Type B pancreatic cell (in vitro differentiated cells): ENCODE data around the gene DCN. TPM values are rescaled to one million over a fixed set of nuclear protein-coding genes. Genes with fewer than 3 reads are reported as not detected.

Experiments
- DNase-seq: peaks from one replicate; pipeline ENCODE4 v3.0.0; 2021; ENCODE audit warnings: mixed read lengths; ENCODE audit not compliant: unreplicated experiment; ENCODE audit errors: extremely low spot score
- H3K27ac Mint-ChIP-seq: 2 replicates; pipeline ENCODE4 v1.8.0; 2021; ENCODE audit warnings: mild to moderate bottlenecking, mixed read lengths
- H3K27me3 Mint-ChIP-seq: 2 replicates; pipeline ENCODE4 v1.8.0; 2021; ENCODE audit warnings: mixed read lengths
- H3K36me3 Mint-ChIP-seq: 2 replicates; pipeline ENCODE4 v1.8.0; 2021; ENCODE audit warnings: mixed read lengths
- H3K4me1 Mint-ChIP-seq: one replicate; pipeline ENCODE4 v1.8.0; 2021; ENCODE audit warnings: mixed read lengths; ENCODE audit not compliant: unreplicated experiment
- H3K4me3 Mint-ChIP-seq: 2 replicates; pipeline ENCODE4 v1.8.0; 2021; ENCODE audit warnings: mild to moderate bottlenecking, mixed read lengths
- H3K9me3 Mint-ChIP-seq: 2 replicates; pipeline ENCODE4 v1.8.0; 2021; ENCODE audit warnings: mixed read lengths
- total RNA-seq: library from RNA; stranded (reverse); gene quantifications from 2 replicates; pipeline ENCODE4 v1.2.1, GENCODE V29; 2021; ENCODE audit warnings: low replicate concordance
- TF ChIP-seq, protein P1 (sequence below): fragments of 200-600 bp; sonication (generic); conservative IDR thresholded peaks from 2 replicates; pipeline ENCODE4 v1.5.0; 2021; ENCODE audit warnings: antibody characterized with exemption, mild to moderate bottlenecking

Gene DCN
- total RNA-seq, 1 donor from 2014 or later = 167 TPM

DNA sequence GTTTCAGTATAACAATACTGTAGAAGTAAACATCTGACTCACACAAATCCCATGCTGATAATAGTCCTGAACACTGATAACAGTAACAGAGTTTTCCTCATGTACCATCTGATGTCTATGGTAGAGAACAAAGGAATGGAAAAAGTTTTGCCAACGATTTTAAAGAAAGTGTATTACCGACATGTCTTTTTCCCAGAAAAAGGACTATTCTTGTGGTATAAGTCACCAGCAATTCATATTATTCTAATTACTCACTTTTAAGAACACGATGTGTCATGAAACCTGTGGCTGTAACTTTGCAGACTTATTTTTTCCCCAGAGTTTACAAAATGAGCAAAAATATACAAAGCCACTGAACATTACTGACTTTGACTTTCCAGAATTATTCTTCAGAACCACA is 40.1 kb upstream of the DCN start:
- TF ChIP-seq, protein P1, sequence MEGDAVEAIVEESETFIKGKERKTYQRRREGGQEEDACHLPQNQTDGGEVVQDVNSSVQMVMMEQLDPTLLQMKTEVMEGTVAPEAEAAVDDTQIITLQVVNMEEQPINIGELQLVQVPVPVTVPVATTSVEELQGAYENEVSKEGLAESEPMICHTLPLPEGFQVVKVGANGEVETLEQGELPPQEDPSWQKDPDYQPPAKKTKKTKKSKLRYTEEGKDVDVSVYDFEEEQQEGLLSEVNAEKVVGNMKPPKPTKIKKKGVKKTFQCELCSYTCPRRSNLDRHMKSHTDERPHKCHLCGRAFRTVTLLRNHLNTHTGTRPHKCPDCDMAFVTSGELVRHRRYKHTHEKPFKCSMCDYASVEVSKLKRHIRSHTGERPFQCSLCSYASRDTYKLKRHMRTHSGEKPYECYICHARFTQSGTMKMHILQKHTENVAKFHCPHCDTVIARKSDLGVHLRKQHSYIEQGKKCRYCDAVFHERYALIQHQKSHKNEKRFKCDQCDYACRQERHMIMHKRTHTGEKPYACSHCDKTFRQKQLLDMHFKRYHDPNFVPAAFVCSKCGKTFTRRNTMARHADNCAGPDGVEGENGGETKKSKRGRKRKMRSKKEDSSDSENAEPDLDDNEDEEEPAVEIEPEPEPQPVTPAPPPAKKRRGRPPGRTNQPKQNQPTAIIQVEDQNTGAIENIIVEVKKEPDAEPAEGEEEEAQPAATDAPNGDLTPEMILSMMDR = no peak
- H3K36me3 Mint-ChIP-seq = no peaks in the 10 kb centered on the region
- H3K9me3 Mint-ChIP-seq = no peaks in the 10 kb centered on the region
- no peaks in the 10 kb centered on the region for H3K4me1 Mint-ChIP-seq
- H3K27me3 Mint-ChIP-seq = no peaks in the 10 kb centered on the region
- no peak overlapping the region for H3K4me3 Mint-ChIP-seq
- DNase-seq = no peak
- no peak overlapping the region for H3K27ac Mint-ChIP-seq

DNA sequence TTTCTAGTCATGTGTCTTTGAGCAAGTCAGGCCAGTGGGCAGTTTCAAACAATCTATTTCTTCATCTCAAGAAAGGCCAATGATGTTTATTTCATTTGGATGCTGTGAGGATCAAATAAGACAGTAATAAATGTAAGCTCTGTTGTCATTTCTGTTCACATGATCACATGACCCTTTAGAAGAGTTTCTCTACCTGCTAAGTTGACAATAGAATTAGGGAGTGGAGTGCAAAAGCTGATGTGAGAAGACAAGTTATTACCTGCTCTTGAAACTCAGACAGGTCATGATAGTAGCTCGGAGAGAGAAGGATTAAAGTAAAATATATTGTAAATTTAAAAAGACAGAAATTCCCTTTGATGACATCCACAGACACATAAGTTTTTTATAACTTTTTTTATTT is 37.3 kb upstream of the DCN start:
- Mint-ChIP-seq H3K27me3 (no peaks in the 10 kb centered on the region), H3K4me3 (no peak overlapping the region)

DNA sequence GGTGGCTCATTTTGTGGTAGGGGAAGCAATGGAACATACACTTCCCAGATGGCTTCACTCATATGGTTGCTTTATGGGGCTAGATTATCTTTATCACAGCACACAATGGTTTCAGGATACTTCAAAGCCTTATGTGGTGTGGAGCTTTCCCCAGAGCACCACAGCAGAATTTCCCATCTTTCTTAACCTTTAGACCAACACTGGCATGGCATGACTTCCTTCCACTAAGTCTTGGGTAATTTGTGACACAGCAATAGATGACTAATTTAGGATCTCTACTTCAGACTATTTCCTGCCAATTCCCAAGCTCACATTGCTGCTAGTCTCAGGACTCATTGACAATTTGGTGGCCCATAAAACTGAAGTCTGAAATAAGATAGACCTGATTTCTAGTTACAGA is 36.9 kb upstream of the DCN start:
- H3K36me3 Mint-ChIP-seq = no peaks in the 10 kb centered on the region
- H3K9me3 Mint-ChIP-seq = no peaks in the 10 kb centered on the region
- TF ChIP-seq, protein P1 = no peak
- H3K27me3 Mint-ChIP-seq = no peaks in the 10 kb centered on the region
- no peak overlapping the region for H3K4me3 Mint-ChIP-seq
- no peak for DNase-seq
- no peak overlapping the region for H3K27ac Mint-ChIP-seq
- no peaks in the 10 kb centered on the region for H3K4me1 Mint-ChIP-seq

More for the DNA sequence above, 37.3 kb upstream of the DCN start:
- no peak for DNase-seq
- Mint-ChIP-seq H3K27ac (no peak overlapping the region), H3K9me3 (no peaks in the 10 kb centered on the region), H3K36me3 (no peaks in the 10 kb centered on the region), H3K4me1 (no peaks in the 10 kb centered on the region)
- TF ChIP-seq, protein P1 = no peak

DNA sequence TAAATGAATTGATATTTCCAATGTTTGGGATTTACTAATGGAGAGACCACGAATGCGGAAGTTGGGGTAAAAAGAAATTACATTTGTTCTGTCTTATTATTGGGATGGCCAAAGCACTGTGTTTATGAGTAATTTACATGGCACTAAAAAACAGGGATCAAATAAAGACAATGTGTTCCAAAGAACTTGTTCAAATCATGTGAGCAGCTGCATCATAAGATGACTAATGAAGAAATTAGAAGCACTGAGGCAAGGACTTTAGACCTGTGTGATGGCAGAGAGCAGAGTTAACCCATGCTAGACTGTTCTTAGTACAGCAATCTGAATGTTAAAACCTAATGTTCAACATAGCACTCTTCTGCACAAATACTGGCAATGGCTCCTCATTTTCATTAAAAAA is 34.3 kb upstream of the DCN start:
- H3K27me3 Mint-ChIP-seq = no peaks in the 10 kb centered on the region
- no peak for DNase-seq
- H3K36me3 Mint-ChIP-seq = no peaks in the 10 kb centered on the region
- no peaks in the 10 kb centered on the region for H3K9me3 Mint-ChIP-seq
- no peaks in the 10 kb centered on the region for H3K4me1 Mint-ChIP-seq
- TF ChIP-seq, protein P1 = no peak
- H3K4me3 Mint-ChIP-seq = no peak overlapping the region
- H3K27ac Mint-ChIP-seq = no peak overlapping the region

DNA sequence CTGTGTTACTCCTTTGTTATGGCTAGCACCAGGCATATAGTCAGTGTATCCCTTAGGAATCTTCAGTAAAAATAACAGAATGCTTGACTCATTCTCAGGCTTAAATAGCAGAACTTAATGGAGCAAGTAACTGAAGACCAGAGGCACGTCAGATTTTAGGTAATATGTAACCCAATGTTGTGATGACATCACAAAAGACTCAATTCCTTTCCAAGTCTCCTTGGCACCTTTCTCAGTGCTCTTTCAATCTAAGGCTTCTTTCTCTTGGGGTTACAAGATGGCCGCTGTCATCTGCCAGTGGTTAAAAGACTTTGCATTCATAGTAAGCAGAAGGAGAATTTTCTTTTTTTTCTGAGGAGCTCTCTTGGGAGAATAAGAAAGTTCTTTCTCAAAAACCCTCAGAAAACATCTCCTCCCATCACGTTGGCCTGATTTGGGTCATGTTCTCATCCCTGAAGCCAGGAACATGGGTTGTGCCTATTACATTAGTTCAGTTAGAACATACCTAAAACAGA is 33.4 kb upstream of the DCN start:
- H3K36me3 Mint-ChIP-seq = no peaks in the 10 kb centered on the region
- no peaks in the 10 kb centered on the region for H3K27me3 Mint-ChIP-seq
- H3K27ac Mint-ChIP-seq = no peak overlapping the region
- TF ChIP-seq, protein P1 = no peak
- H3K4me1 Mint-ChIP-seq = no peaks in the 10 kb centered on the region
- no peak for DNase-seq
- no peaks in the 10 kb centered on the region for H3K9me3 Mint-ChIP-seq
- H3K4me3 Mint-ChIP-seq = no peak overlapping the region

DNA sequence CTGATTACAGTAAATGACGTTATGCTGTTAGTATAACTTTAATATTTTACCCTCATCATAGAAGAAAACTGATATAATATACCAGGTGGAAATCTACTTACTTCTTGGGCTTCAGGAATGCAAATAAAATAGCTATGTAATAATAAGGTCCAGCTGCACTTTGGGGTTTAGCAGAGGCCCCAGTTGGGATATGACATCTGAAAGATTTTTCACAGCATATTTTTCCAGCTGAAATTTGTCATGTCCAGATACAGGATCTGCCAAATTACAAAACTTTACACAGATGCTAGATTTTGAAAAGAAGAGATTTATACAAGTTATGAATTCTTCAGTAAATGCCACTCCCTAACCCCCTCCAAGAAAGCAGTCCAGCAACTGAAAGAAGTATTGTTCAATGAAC is 29.2 kb upstream of the DCN start:
- no peaks in the 10 kb centered on the region for H3K4me1 Mint-ChIP-seq
- H3K4me3 Mint-ChIP-seq = no peak overlapping the region
- H3K36me3 Mint-ChIP-seq = no peaks in the 10 kb centered on the region
- peaks cover 5% of the 10 kb centered on the region for H3K9me3 Mint-ChIP-seq
- TF ChIP-seq, protein P1 = no peak
- DNase-seq = no peak
- no peaks in the 10 kb centered on the region for H3K27me3 Mint-ChIP-seq
- H3K27ac Mint-ChIP-seq = no peak overlapping the region
